HG03520 (cell line): ENCODE data around the gene ALDOC.
"Not testable (repeated sequence)": the region's sequence is repeated elsewhere in the genome, so short reads cannot be mapped to it uniquely, and the experiment has no call there.

Experiments used
- ATAC-seq: cut with Tn5 transposase; IDR thresholded peaks from one replicate; pipeline ENCODE4 v1.9.1; 2021; ENCODE audit warnings: mild to moderate bottlenecking, moderate library complexity; ENCODE audit not compliant: unreplicated experiment

ALDOC gene

GRCh38 chr17:28584434-28584833, 7.7 kb upstream of the ALDOC start:
- no peak for ATAC-seq

- ATAC-seq = no peak
Observed at GRCh38 chr17:28582513-28582912, 5.8 kb upstream of the ALDOC start.

- no peak for ATAC-seq
Observed at GRCh38 chr17:28580959-28581358, 4.3 kb upstream of the ALDOC start.

- ATAC-seq = no peak
Observed at GRCh38 chr17:28579526-28579925, 2.8 kb upstream of the ALDOC start.

- ATAC-seq = no peak
Observed at GRCh38 chr17:28578246-28579195, 1.8 kb upstream of the ALDOC start.

- no peak for ATAC-seq
Observed at GRCh38 chr17:28577466-28577824, 750 bp upstream of the ALDOC start.

GRCh38 chr17:28576016-28576415, 679 bp downstream of the ALDOC start:
- not testable (repeated sequence) for ATAC-seq

GRCh38 chr17:28575126-28575795, 1.4 kb downstream of the ALDOC start:
- no peak for ATAC-seq

- ATAC-seq = no peak
Observed at GRCh38 chr17:28574526-28574925, 2.2 kb downstream of the ALDOC start.

GRCh38 chr17:28573966-28574480, 2.7 kb downstream of the ALDOC start:
- no peak for ATAC-seq

- ATAC-seq = no peak
Observed at GRCh38 chr17:28573521-28573920, 3.2 kb downstream of the ALDOC start.

- ATAC-seq = no peak
Observed at GRCh38 chr17:28573040-28573380, 3.7 kb downstream of the ALDOC start.

- ATAC-seq = no peak
Observed at GRCh38 chr17:28572259-28573039, 4.2 kb downstream of the ALDOC start.

- ATAC-seq = peak; percentile 81
Observed at GRCh38 chr17:28571361-28572122, 5.2 kb downstream of the ALDOC start, which contains the start of gene PIGS. TSS of gene PIGS (minus strand) at chr17:28571524. CDS start at chr17:28571496, 28 bp downstream.

- peak; percentile 19 for ATAC-seq
Observed at GRCh38 chr17:28570716-28571360, 5.9 kb downstream of the ALDOC start.

- ATAC-seq = no peak
Observed at GRCh38 chr17:28569446-28569845, 7.2 kb downstream of the ALDOC start.

- ATAC-seq = no peak
Observed at GRCh38 chr17:28567604-28568003, 9.1 kb downstream of the ALDOC start.

GRCh38 chr17:28563475-28563874, 13.2 kb downstream of the ALDOC start:
- ATAC-seq = no peak

- ATAC-seq = no peak
Observed at GRCh38 chr17:28555022-28555421, 21.7 kb downstream of the ALDOC start.

- no peak for ATAC-seq
Observed at GRCh38 chr17:28554565-28554964, 22.1 kb downstream of the ALDOC start.
